Kidney (tissue), 14 donors: ENCODE results near the gene PDHX. TPM values are rescaled to one million over a fixed set of nuclear protein-coding genes. Genes with fewer than 3 reads are reported as not detected.

Experiments used
- DNase-seq, 5 donors: peaks; one replicate each; pipeline ENCODE4 v3.0.0-alpha.2; 2013 to 2020
- FAIRE-seq: peaks from 2 replicates; lab custom pipeline; 2012; peaks lifted over from hg19 to GRCh38; lab: Jason Lieb, UNC
- H3K27ac ChIP-seq, 2 donors: one replicate each; pipeline ENCODE4 v1.7.0; 2013; ENCODE audit warnings: low read depth in 2 of 2, low read length in 2 of 2, inconsistent platforms in 1 of 2
- H3K27me3 ChIP-seq: one replicate; pipeline ENCODE4 v1.7.1; 2013; ENCODE audit warnings: low read length, inconsistent platforms; ENCODE audit not compliant: control insufficient read depth, insufficient read depth
- H3K36me3 ChIP-seq, 3 donors: one replicate each; pipeline versions ENCODE4 v1.7.0 to v1.7.1; 2013; ENCODE audit warnings: low read length in 3 of 3, control low read depth in 1 of 3, inconsistent platforms in 1 of 3; ENCODE audit not compliant: insufficient read depth in 3 of 3, control insufficient read depth in 2 of 3
- H3K4me1 ChIP-seq, 3 donors: one replicate each; pipeline versions ENCODE4 v1.7.0 to v1.7.1; 2013; ENCODE audit warnings: low read length in 3 of 3, inconsistent platforms in 1 of 3, low read depth in 1 of 3; ENCODE audit not compliant: control insufficient read depth in 2 of 3, insufficient read depth in 2 of 3
- H3K4me3 ChIP-seq, 3 donors: one replicate each; pipeline versions ENCODE4 v1.7.0 to v1.8.1; 2013; ENCODE audit warnings: low read length in 3 of 3, control low read depth in 1 of 3, inconsistent platforms in 1 of 3
- H3K9ac ChIP-seq, 3 donors: one replicate each; pipeline versions ENCODE4 v1.7.0 to v1.7.1; 2013; ENCODE audit warnings: low read length in 3 of 3, control low read depth in 1 of 3, inconsistent platforms in 1 of 3
- H3K9me3 ChIP-seq, 3 donors: one replicate each; pipeline versions ENCODE4 v1.7.0 to v1.7.1; 2013; ENCODE audit warnings: low read length in 3 of 3, control low read depth in 1 of 3, inconsistent platforms in 1 of 3; ENCODE audit not compliant: control insufficient read depth in 2 of 3, insufficient read depth in 1 of 3
- intact Hi-C: fragments of 100-400 bp; cut with DNase I; formaldehyde crosslinking; loops from one replicate; pipeline ENCODE4 v1.11.1; 2022
- polyA plus RNA-seq: library from polyadenylated mRNA; stranded (reverse); fragments of 350-450 nt; fragmentation: Illumina TruSeq; extraction: RNeasy Lipid Tissue Mini Kit (QIAGEN cat#74804); gene quantifications from one replicate; pipeline ENCODE4 v1.2.3, GENCODE V29; 2014; ENCODE audit warnings: low read depth, low replicate concordance; ENCODE audit not compliant: insufficient read depth
- total RNA-seq: library from RNA; stranded (reverse); fragmentation: NEBNext Ultra II Directional; extraction: Animal tissue kit (Norgen Biotek cat#: 25700); gene quantifications from one replicate; pipeline ENCODE4 v1.2.1, GENCODE V29; 2021
- TF ChIP-seq, protein P1 (sequence below): IDR thresholded peaks from 3 replicates; pipeline ENCODE4 v1.5.1; 2012; ENCODE audit warnings: mild to moderate bottlenecking, moderate library complexity, borderline replicate concordance; ENCODE audit not compliant: insufficient read depth; ENCODE audit errors: extremely low read depth
- donor health status: control.
- donor health status: control.
- donor health status: control.
- donor health status: control.
- donor health status: control.
- donor health status: DM: yes; HTN: yes; CAD: no.
- donor health status: Normal renal cell carcinoma (clear cell type).

The PDHX gene
- total and polyA plus RNA-seq, 2 donors from 2014 or later: 29.6 to 32.6 TPM

GRCh38 chr11:34926101-34926830 is 9.8 kb downstream of the PDHX start:
- FAIRE-seq (peak; percentile 89), DNase-seq (peak in 2 of 5 donors; percentile 65 to 79)
- Histone ChIP-seq H3K36me3 (no peaks in the 10 kb centered on the region), H3K27me3 (no peaks in the 10 kb centered on the region), H3K4me1 (peaks cover 0 to 17% (median 0%) of the 10 kb centered on the region in 3 donors), H3K4me3 (no peak overlapping the region), H3K9ac (no peak overlapping the region), H3K9me3 (no peaks in the 10 kb centered on the region), H3K27ac (no peak overlapping the region)
- TF ChIP-seq, protein P1, sequence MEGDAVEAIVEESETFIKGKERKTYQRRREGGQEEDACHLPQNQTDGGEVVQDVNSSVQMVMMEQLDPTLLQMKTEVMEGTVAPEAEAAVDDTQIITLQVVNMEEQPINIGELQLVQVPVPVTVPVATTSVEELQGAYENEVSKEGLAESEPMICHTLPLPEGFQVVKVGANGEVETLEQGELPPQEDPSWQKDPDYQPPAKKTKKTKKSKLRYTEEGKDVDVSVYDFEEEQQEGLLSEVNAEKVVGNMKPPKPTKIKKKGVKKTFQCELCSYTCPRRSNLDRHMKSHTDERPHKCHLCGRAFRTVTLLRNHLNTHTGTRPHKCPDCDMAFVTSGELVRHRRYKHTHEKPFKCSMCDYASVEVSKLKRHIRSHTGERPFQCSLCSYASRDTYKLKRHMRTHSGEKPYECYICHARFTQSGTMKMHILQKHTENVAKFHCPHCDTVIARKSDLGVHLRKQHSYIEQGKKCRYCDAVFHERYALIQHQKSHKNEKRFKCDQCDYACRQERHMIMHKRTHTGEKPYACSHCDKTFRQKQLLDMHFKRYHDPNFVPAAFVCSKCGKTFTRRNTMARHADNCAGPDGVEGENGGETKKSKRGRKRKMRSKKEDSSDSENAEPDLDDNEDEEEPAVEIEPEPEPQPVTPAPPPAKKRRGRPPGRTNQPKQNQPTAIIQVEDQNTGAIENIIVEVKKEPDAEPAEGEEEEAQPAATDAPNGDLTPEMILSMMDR: peak; percentile 75
- intact Hi-C loops: loop anchor here (10.0 kb wide), 1 partner anchor 469 kb away; no protein-coding TSS in a partner anchor

GRCh38 chr11:34926831-34927132 is 10.4 kb downstream of the PDHX start:
- DNase-seq (no peak), FAIRE-seq (no peak)
- no peaks in the 10 kb centered on the region for H3K36me3 ChIP-seq
- no peaks in the 10 kb centered on the region for H3K9me3 ChIP-seq
- H3K4me3 ChIP-seq: no peak overlapping the region
- intact Hi-C loops: loop anchor here (10.0 kb wide), 1 partner anchor 468 kb away; no protein-coding TSS in a partner anchor
- TF ChIP-seq, protein P1: no peak
- H3K27ac ChIP-seq: no peak overlapping the region
- H3K9ac ChIP-seq: no peak overlapping the region
- peaks cover 0 to 17% (median 0%) of the 10 kb centered on the region in 3 donors for H3K4me1 ChIP-seq
- no peaks in the 10 kb centered on the region for H3K27me3 ChIP-seq

DNA sequence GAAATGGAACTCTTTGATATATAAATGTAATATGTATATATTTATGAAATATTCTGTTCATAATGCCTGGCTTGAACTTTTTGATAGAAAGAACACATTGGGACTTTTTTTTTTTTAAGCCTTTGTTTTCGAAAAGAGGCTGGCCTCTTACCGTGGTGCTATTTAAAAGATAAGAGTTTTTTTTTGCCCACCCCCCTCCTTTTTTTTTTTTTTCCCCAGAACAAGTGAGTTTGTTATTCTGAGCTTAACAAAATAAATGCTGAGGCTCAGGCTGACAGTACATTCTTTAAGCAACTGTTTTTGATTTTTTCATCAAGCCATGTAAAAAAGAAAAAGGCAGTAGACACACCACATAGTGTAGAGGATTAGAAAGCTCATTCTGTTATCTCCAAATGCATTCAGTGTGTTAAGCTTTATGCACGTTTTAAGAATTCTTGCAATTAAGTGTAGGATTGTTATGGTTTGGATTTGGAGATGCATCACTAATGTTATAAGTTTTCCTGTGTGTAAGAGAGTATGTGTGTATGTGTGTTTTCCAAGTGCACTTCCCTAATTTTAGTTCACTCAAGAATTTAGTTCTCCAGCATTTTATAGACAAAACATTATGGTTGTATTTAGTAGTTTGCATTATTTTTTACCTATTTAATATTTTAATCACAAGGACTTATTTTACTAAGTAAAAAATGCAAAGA is 12.0 kb downstream of the PDHX start:
- DNase-seq (no peak), FAIRE-seq (no peak)
- H3K4me1 ChIP-seq: peaks cover 0 to 17% (median 0%) of the 10 kb centered on the region in 3 donors
- no peaks in the 10 kb centered on the region for H3K27me3 ChIP-seq
- no peak overlapping the region for H3K9ac ChIP-seq
- intact Hi-C loops: loop anchor here (10.0 kb wide), 1 partner anchor 466 kb away; no protein-coding TSS in a partner anchor
- TF ChIP-seq, protein P1: no peak
- H3K9me3 ChIP-seq: no peaks in the 10 kb centered on the region
- no peak overlapping the region for H3K4me3 ChIP-seq
- H3K27ac ChIP-seq: no peak overlapping the region
- peaks cover 0 to 5% (median 0%) of the 10 kb centered on the region in 3 donors for H3K36me3 ChIP-seq
